ENCODE results near the gene SERPINB5.

DNA sequence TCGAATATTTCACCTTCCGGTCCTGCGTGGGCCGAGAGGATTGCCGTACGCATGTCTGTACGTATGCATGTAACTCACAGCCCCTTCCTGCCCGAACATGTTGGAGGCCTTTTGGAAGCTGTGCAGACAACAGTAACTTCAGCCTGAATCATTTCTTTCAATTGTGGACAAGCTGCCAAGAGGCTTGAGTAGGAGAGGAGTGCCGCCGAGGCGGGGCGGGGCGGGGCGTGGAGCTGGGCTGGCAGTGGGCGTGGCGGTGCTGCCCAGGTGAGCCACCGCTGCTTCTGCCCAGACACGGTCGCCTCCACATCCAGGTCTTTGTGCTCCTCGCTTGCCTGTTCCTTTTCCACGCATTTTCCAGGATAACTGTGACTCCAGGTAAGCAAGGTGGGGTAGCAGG lies at the start of gene SERPINB5:
- TF ChIP-seq, protein P1, sequence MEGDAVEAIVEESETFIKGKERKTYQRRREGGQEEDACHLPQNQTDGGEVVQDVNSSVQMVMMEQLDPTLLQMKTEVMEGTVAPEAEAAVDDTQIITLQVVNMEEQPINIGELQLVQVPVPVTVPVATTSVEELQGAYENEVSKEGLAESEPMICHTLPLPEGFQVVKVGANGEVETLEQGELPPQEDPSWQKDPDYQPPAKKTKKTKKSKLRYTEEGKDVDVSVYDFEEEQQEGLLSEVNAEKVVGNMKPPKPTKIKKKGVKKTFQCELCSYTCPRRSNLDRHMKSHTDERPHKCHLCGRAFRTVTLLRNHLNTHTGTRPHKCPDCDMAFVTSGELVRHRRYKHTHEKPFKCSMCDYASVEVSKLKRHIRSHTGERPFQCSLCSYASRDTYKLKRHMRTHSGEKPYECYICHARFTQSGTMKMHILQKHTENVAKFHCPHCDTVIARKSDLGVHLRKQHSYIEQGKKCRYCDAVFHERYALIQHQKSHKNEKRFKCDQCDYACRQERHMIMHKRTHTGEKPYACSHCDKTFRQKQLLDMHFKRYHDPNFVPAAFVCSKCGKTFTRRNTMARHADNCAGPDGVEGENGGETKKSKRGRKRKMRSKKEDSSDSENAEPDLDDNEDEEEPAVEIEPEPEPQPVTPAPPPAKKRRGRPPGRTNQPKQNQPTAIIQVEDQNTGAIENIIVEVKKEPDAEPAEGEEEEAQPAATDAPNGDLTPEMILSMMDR (IDR thresholded peaks at IDR 0.05; ENCODE audit: borderline replicate concordance, extremely low read depth, low read length, poor library complexity, severe bottlenecking): no peak
- no peak for TF ChIP-seq EZH2 (IDR thresholded peaks at IDR 0.05; ENCODE audit: borderline replicate concordance, low read depth, low read length, severe bottlenecking)
